SK-N-MC (cell line): ENCODE results near the gene PPP2R2B.

Source experiments
- EZH2 ChIP-seq: fragments of 200-600 bp; sonication (generic); IDR thresholded peaks from one replicate; pipeline ENCODE4 v1.6.1; 2017; ENCODE audit warnings: antibody characterized with exemption
- POLR2AphosphoS5 ChIP-seq: IDR thresholded peaks from 2 replicates; pipeline ENCODE4 v1.6.1; 2012; ENCODE audit warnings: mild to moderate bottlenecking, low read depth, low read length, borderline replicate concordance

- TF ChIP-seq EZH2 (no peak), POLR2AphosphoS5 (no peak)
Measured at GRCh38 chr5:146595088-146595487, 283.5 kb downstream of the PPP2R2B start.
